GM18508 (cell line): ENCODE measurements around the gene C17orf58.
"Not testable (repeated sequence)": the region's sequence is repeated elsewhere in the genome, so short reads cannot be mapped to it uniquely, and the experiment has no call there.

ENCODE experiments used
- ATAC-seq: cut with Tn5 transposase; IDR thresholded peaks from one replicate; pipeline ENCODE4 v1.9.1; 2021; ENCODE audit warnings: moderate number of reproducible peaks; ENCODE audit not compliant: insufficient read depth, unreplicated experiment

The C17orf58 gene

GRCh38 chr17:68006797-68007196, 10.5 kb upstream of the C17orf58 start:
- no peak for ATAC-seq

GRCh38 chr17:68004201-68004600, 7.9 kb upstream of the C17orf58 start:
- ATAC-seq, result no peak

- ATAC-seq, result no peak
These were observed 3.1 kb upstream of the C17orf58 start for GRCh38 chr17:67999291-67999911.

- ATAC-seq, result no peak
These were observed 2.2 kb upstream of the C17orf58 start for GRCh38 chr17:67998466-67998865.

- no peak for ATAC-seq
These were observed 552 bp downstream of the C17orf58 start for GRCh38 chr17:67995570-67996263.

- ATAC-seq, result no peak
These were observed 1.3 kb downstream of the C17orf58 start for GRCh38 chr17:67994817-67995569.

GRCh38 chr17:67993998-67994361, 2.3 kb downstream of the C17orf58 start:
- no peak for ATAC-seq

GRCh38 chr17:67993153-67993997, 2.9 kb downstream of the C17orf58 start:
- no peak for ATAC-seq

- no peak for ATAC-seq
These were observed 3.6 kb downstream of the C17orf58 start for GRCh38 chr17:67992548-67993152.

- ATAC-seq, result no peak
These were observed 5.4 kb downstream of the C17orf58 start for GRCh38 chr17:67990909-67991308.

- no peak for ATAC-seq
These were observed 12.9 kb downstream of the C17orf58 start for GRCh38 chr17:67983383-67983688.

GRCh38 chr17:67982686-67983382, 13.4 kb downstream of the C17orf58 start:
- no peak for ATAC-seq

GRCh38 chr17:67982034-67982640, 14.1 kb downstream of the C17orf58 start:
- ATAC-seq, result no peak

- not testable (repeated sequence) for ATAC-seq
These were observed 15.4 kb downstream of the C17orf58 start for GRCh38 chr17:67980883-67981282.

- no peak for ATAC-seq
These were observed 15.8 kb downstream of the C17orf58 start for GRCh38 chr17:67980456-67980855.

GRCh38 chr17:67976306-67976705, 20.0 kb downstream of the C17orf58 start:
- ATAC-seq, result not testable (repeated sequence)

- no peak for ATAC-seq
These were observed 21.6 kb downstream of the C17orf58 start for GRCh38 chr17:67974598-67975066.

GRCh38 chr17:67974185-67974584, 22.1 kb downstream of the C17orf58 start:
- no peak for ATAC-seq

- no peak for ATAC-seq
These were observed 25.5 kb downstream of the C17orf58 start for GRCh38 chr17:67970783-67971182.
